Activated CD4-positive, alpha-beta T cell treated with anti-CD3 and anti-CD28 coated beads, Interleukin-2, amount 50 U/mL, for 1 hour (primary cell): ENCODE measurements around the gene DNAH8.
"Not testable (repeated sequence)": the region's sequence is repeated elsewhere in the genome, so short reads cannot be mapped to it uniquely, and the experiment has no call there.

Source experiments
- DNase-seq: peaks from one replicate; pipeline ENCODE4 v3.0.0-alpha.2; 2020

DNAH8 gene

GRCh38 chr6:38715016-38715689, at the start of gene DNAH8:
Gene DNAH8 (plus strand): TSS chr6:38715311. CDS start chr6:38722810, 7,499 bp downstream.
- no peak for DNase-seq

- peak; percentile 6 for DNase-seq
These were observed 43.1 kb upstream of the DNAH8 start for GRCh38 chr6:38671885-38672467.

GRCh38 chr6:38673397-38674165, 41.5 kb upstream of the DNAH8 start:
- DNase-seq = no peak

GRCh38 chr6:38676236-38676973, 38.7 kb upstream of the DNAH8 start:
- no peak for DNase-seq

- no peak for DNase-seq
These were observed 38.1 kb upstream of the DNAH8 start for GRCh38 chr6:38676974-38677544.

- DNase-seq = no peak
These were observed 36.8 kb upstream of the DNAH8 start for GRCh38 chr6:38678178-38678760.

- DNase-seq = no peak
These were observed 35.4 kb upstream of the DNAH8 start for GRCh38 chr6:38679668-38680067.

GRCh38 chr6:38681850-38682249, 33.3 kb upstream of the DNAH8 start:
- DNase-seq = no peak

- DNase-seq = no peak
These were observed 30.9 kb upstream of the DNAH8 start for GRCh38 chr6:38684237-38684636.

- no peak for DNase-seq
These were observed 30.2 kb upstream of the DNAH8 start for GRCh38 chr6:38684904-38685303.

- no peak for DNase-seq
These were observed 28.7 kb upstream of the DNAH8 start for GRCh38 chr6:38686270-38687042.

- no peak for DNase-seq
These were observed 28.1 kb upstream of the DNAH8 start for GRCh38 chr6:38687043-38687353.

GRCh38 chr6:38687549-38687948, 27.6 kb upstream of the DNAH8 start:
- DNase-seq = no peak

GRCh38 chr6:38688579-38689087, 26.5 kb upstream of the DNAH8 start:
- no peak for DNase-seq

GRCh38 chr6:38695227-38695900, 19.7 kb upstream of the DNAH8 start:
- DNase-seq = no peak

GRCh38 chr6:38695933-38696332, 19.2 kb upstream of the DNAH8 start:
- DNase-seq = no peak

GRCh38 chr6:38696345-38696744, 18.8 kb upstream of the DNAH8 start:
- DNase-seq = no peak

- no peak for DNase-seq
These were observed 17.3 kb upstream of the DNAH8 start for GRCh38 chr6:38697846-38698245.

- DNase-seq = not testable (repeated sequence)
These were observed 15.4 kb upstream of the DNAH8 start for GRCh38 chr6:38699702-38700101.

GRCh38 chr6:38701551-38701950, 13.6 kb upstream of the DNAH8 start:
- DNase-seq = no peak
